ENCODE measurements around the gene HOXA4. TPM values are rescaled to one million over a fixed set of nuclear protein-coding genes. Genes with fewer than 3 reads are reported as not detected.

Gene HOXA4
- total RNA-seq, result not detected in 2 replicates
- long read RNA-seq, result 0 reads

- H3K9me3 Mint-ChIP-seq (ENCODE audit: unreplicated experiment), result no peaks in the 10 kb centered on the region
- DNase-seq (ENCODE audit: extremely low spot score, unreplicated experiment), result no peak
- no peak for TF ChIP-seq CTCF (IDR thresholded peaks at IDR 0.05)
- peak within 1 kb of the TSS; percentile 51 for H3K4me3 Mint-ChIP-seq (ENCODE audit: unreplicated experiment)
- H3K27ac Mint-ChIP-seq (ENCODE audit: unreplicated experiment), result no peak within 1 kb of the TSS
- H3K27me3 Mint-ChIP-seq (ENCODE audit: unreplicated experiment), result peaks cover 90% of the 10 kb centered on the region
- H3K36me3 Mint-ChIP-seq (ENCODE audit: unreplicated experiment), result no peaks in the 10 kb centered on the region
- H3K4me1 Mint-ChIP-seq (ENCODE audit: unreplicated experiment), result peaks cover 2% of the 10 kb centered on the region
These were observed at the start of gene HOXA4 for GRCh38 chr7:27130540-27131389. TSS of gene HOXA4 (minus strand) at chr7:27130757. CDS start at chr7:27130733, 24 bp downstream.

DNA sequence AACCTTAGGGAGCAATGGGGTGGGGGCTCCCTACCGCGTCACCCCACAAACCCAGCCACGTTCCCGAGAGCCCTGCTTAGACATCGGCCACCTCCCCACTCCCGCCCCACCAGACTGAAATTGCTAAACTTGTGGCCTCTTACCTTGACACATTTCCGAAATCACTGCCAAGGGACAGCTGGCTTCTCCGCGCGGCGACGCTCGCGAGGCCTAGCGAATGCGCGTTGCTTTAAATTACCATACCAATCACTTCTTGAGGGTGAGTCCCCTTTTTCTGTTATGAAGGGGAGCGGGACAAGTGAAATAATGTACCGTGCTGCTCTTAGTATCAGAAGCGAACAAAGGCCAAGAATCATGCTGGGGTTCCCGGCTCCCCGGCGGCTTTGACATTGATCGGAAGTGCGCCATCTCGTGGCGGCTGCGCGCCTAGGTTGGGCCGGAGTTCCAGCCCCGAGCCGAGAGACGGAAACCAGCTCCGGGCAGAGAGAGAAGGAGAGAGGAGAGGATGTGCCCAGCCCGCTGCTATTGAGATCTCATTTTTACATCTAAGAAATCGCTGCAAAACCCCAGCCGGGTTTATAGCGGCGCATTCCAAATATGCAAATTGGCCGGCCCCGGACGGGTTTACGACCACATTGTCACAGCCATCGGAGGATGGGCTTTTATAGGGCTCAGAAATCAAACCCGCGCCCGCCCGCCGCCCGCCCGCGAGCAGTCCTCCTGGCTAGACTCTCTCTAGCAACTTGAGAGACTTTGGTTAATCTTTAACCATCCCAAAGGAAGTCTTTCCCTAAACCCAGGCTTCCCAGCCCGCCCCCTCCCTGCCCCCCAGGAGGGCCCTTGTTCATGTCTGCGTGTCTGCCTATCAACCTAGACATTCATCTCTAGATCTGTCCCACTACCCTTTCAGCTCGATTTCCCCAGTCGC is 49.2 kb upstream of the HOXA4 start:
- peak overlapping the region; percentile 0 for H3K4me3 Mint-ChIP-seq (ENCODE audit: unreplicated experiment)
- H3K4me1 Mint-ChIP-seq (ENCODE audit: unreplicated experiment), result peaks cover 18% of the 10 kb centered on the region
- no peaks in the 10 kb centered on the region for H3K36me3 Mint-ChIP-seq (ENCODE audit: unreplicated experiment)
- no peak for DNase-seq (ENCODE audit: extremely low spot score, unreplicated experiment)
- no peak overlapping the region for H3K27ac Mint-ChIP-seq (ENCODE audit: unreplicated experiment)
- TF ChIP-seq CTCF (IDR thresholded peaks at IDR 0.05), result peak; percentile 77
- H3K9me3 Mint-ChIP-seq (ENCODE audit: unreplicated experiment), result no peaks in the 10 kb centered on the region
- H3K27me3 Mint-ChIP-seq (ENCODE audit: unreplicated experiment), result peaks cover 85% of the 10 kb centered on the region

DNA sequence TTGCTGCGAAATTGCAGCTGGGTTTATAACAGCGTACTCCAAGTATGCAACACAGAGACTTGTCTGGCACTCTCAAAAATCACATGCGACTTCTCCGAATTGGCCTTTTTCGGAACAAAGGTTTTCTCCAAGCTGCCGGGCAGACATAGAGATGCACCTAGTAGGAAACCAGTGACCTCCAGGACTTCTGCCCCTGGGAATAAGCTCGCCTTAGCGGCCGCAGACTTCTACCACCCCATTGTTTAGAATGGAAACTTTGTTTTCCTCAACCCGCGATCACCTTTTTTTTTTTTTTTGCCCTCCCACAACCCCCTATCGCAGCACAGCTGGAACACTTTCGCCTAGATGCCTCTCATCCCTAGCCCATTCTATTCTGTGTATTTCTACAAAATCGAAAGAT is 48.5 kb upstream of the HOXA4 start:
- Mint-ChIP-seq H3K27me3 (ENCODE audit: unreplicated experiment) (peaks cover 85% of the 10 kb centered on the region), H3K36me3 (ENCODE audit: unreplicated experiment) (no peaks in the 10 kb centered on the region), H3K9me3 (ENCODE audit: unreplicated experiment) (no peaks in the 10 kb centered on the region), H3K4me1 (ENCODE audit: unreplicated experiment) (peaks cover 13% of the 10 kb centered on the region), H3K27ac (ENCODE audit: unreplicated experiment) (no peak overlapping the region), H3K4me3 (ENCODE audit: unreplicated experiment) (no peak overlapping the region)
- no peak for DNase-seq (ENCODE audit: extremely low spot score, unreplicated experiment)
- no peak for TF ChIP-seq CTCF (IDR thresholded peaks at IDR 0.05)

- Mint-ChIP-seq H3K27me3 (ENCODE audit: unreplicated experiment) (peaks cover 81% of the 10 kb centered on the region), H3K4me3 (ENCODE audit: unreplicated experiment) (no peak overlapping the region), H3K9me3 (ENCODE audit: unreplicated experiment) (no peaks in the 10 kb centered on the region), H3K36me3 (ENCODE audit: unreplicated experiment) (no peaks in the 10 kb centered on the region), H3K27ac (ENCODE audit: unreplicated experiment) (no peak overlapping the region), H3K4me1 (ENCODE audit: unreplicated experiment) (peaks cover 7% of the 10 kb centered on the region)
- no peak for TF ChIP-seq CTCF (IDR thresholded peaks at IDR 0.05)
- no peak for DNase-seq (ENCODE audit: extremely low spot score, unreplicated experiment)
These were observed 47.8 kb upstream of the HOXA4 start for GRCh38 chr7:27178366-27178765.
